ENCODE measurements around the gene KIF4A.
"Not testable (repeated sequence)": the region's sequence is repeated elsewhere in the genome, so short reads cannot be mapped to it uniquely, and the experiment has no call there.

KIF4A gene

GRCh38 chrX:70398899-70399298 is 109.0 kb downstream of the KIF4A start:
- DNase-seq (ENCODE audit: low read depth in 2 of 2, low spot score in 1 of 2): no peak

GRCh38 chrX:70400181-70400580 is 110.3 kb downstream of the KIF4A start:
- DNase-seq (ENCODE audit: low read depth in 2 of 2, low spot score in 1 of 2): not testable (repeated sequence)

GRCh38 chrX:70402721-70403120 is 112.8 kb downstream of the KIF4A start:
- DNase-seq (ENCODE audit: low read depth in 2 of 2, low spot score in 1 of 2): no peak

GRCh38 chrX:70405003-70405402 is 115.1 kb downstream of the KIF4A start:
- no peak for DNase-seq (ENCODE audit: low read depth in 2 of 2, low spot score in 1 of 2)

- DNase-seq (ENCODE audit: low read depth in 2 of 2, low spot score in 1 of 2): no peak
These were observed 121.0 kb downstream of the KIF4A start for GRCh38 chrX:70410921-70411320.

GRCh38 chrX:70411475-70411874 is 121.6 kb downstream of the KIF4A start:
- no peak for DNase-seq (ENCODE audit: low read depth in 2 of 2, low spot score in 1 of 2)

GRCh38 chrX:70421618-70422017 is 131.7 kb downstream of the KIF4A start:
- DNase-seq (ENCODE audit: low read depth in 2 of 2, low spot score in 1 of 2): no peak

- no peak for DNase-seq (ENCODE audit: low read depth in 2 of 2, low spot score in 1 of 2)
These were observed 133.0 kb downstream of the KIF4A start, which contains the start of gene GDPD2 for GRCh38 chrX:70422851-70423341. GDPD2 (plus strand) TSS chrX:70423314; CDS start chrX:70424985, 1,671 bp downstream.

- DNase-seq (ENCODE audit: low read depth in 2 of 2, low spot score in 1 of 2): no peak
These were observed 134.2 kb downstream of the KIF4A start for GRCh38 chrX:70423936-70424675.

- no peak for DNase-seq (ENCODE audit: low read depth in 2 of 2, low spot score in 1 of 2)
These were observed 134.9 kb downstream of the KIF4A start for GRCh38 chrX:70424801-70425200.

- DNase-seq (ENCODE audit: low read depth in 2 of 2, low spot score in 1 of 2): no peak
These were observed 136.7 kb downstream of the KIF4A start for GRCh38 chrX:70426286-70427278.

GRCh38 chrX:70427365-70427764 is 137.5 kb downstream of the KIF4A start:
- DNase-seq (ENCODE audit: low read depth in 2 of 2, low spot score in 1 of 2): no peak

GRCh38 chrX:70429759-70430158 is 139.9 kb downstream of the KIF4A start:
- DNase-seq (ENCODE audit: low read depth in 2 of 2, low spot score in 1 of 2): no peak

GRCh38 chrX:70432936-70433847 is 143.3 kb downstream of the KIF4A start:
- DNase-seq (ENCODE audit: low read depth in 2 of 2, low spot score in 1 of 2): no peak

GRCh38 chrX:70433848-70434351 is 144.0 kb downstream of the KIF4A start:
- peak; percentile 43 to 53 for DNase-seq (ENCODE audit: low read depth in 2 of 2, low spot score in 1 of 2)

- peak in 1 of 2 donors; percentile 33 for DNase-seq (ENCODE audit: low read depth in 2 of 2, low spot score in 1 of 2)
These were observed 144.5 kb downstream of the KIF4A start for GRCh38 chrX:70434352-70434866.

GRCh38 chrX:70434914-70435586 is 145.1 kb downstream of the KIF4A start:
- DNase-seq (ENCODE audit: low read depth in 2 of 2, low spot score in 1 of 2): no peak

- DNase-seq (ENCODE audit: low read depth in 2 of 2, low spot score in 1 of 2): no peak
These were observed 146.4 kb downstream of the KIF4A start for GRCh38 chrX:70436343-70436742.

- no peak for DNase-seq (ENCODE audit: low read depth in 2 of 2, low spot score in 1 of 2)
These were observed 147.1 kb downstream of the KIF4A start for GRCh38 chrX:70437011-70437410.
